ENCODE data around the gene SLC25A36. TPM values are rescaled to one million over a fixed set of nuclear protein-coding genes. Genes with fewer than 3 reads are reported as not detected.

SLC25A36 gene
- 75.3 and 94.4 TPM in 2 replicates for total RNA-seq

GRCh38 chr3:140941434-140942220, at the start of gene SLC25A36:
Gene SLC25A36, plus strand, starts transcription at chr3:140941836. Its CDS starts 219 bp downstream, at chr3:140942055.

Other genes with a start within 250 kb of the SLC25A36 start
- gene SPSB4, start 109.5 kb downstream of the SLC25A36 start, total RNA-seq, result not detected in 2 replicates

All from smooth muscle cell of bladder (primary cell).